ENCODE data around the gene SYT9.

DNA sequence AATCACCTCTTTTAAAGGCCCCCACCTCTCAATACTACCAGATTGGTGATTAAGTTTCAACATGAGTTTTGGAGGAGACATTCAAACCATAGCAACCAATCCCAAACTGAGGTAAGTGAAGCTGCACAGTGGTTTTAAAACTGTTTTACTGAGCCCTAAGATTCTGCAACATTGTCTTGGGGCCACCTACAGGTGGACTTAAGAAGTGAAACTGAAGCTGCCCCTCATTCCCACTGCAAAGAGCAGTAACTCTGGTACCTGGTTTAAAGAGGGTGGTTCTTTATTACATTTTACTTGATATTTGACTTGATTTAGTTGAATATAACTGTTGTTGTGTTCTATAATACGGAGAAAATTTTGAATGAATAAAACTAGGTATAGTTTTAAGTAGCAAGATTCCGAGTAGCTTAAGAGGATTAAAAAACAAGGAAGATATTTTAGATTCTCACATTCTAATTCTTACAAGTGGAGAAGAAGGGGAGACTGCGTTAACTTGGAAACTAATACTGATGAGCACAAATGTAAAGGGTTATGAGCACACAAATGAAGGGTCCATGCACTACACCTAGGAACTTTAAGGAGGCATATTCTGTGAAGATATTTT lies 26.7 kb downstream of the SYT9 start:
- peak; percentile 47 to 62 for TF ChIP-seq RAD21 (CRISPR knock-in tag; conservative IDR thresholded peaks at IDR 0.05 in 1 of 2, IDR thresholded peaks at IDR 0.05 in 1 of 2)
- TF ChIP-seq JUN (IDR thresholded peaks at IDR 0.05; ENCODE audit: borderline replicate concordance, low read depth, low read length): no peak
- TF ChIP-seq JUN (CRISPR knock-in tag; IDR thresholded peaks at IDR 0.05; ENCODE audit: borderline replicate concordance): no peak
- TF ChIP-seq RBM25 (IDR thresholded peaks at IDR 0.05; ENCODE audit: low read depth, low read length, severe bottlenecking): no peak
- no peak for TF ChIP-seq SMARCB1 (IDR thresholded peaks at IDR 0.05; ENCODE audit: insufficient read length, low read depth)
